GM12878 (cell line): ENCODE data around the gene ZNF618. TPM values are rescaled to one million over a fixed set of nuclear protein-coding genes. Genes with fewer than 3 reads are reported as not detected.

Experiments
- ATAC-seq: fragments of 200-7000 bp; cut with Tn5 transposase; 3 replicates; pipeline ENCODE4 v1.9.1; 2020; ENCODE audit warnings: mild to moderate bottlenecking, moderate library complexity
- BruUV-seq: library from RNA; stranded (reverse); fragments of 400-500 nt; replicated peaks from 2 replicates; lab custom pipeline; 2021; lab: Mats Ljungman, UMichigan
- CTCF ChIA-PET: fragments of 300-600 bp; sonication (Branson Sonifier 250); formaldehyde crosslinking; extraction: SDS; loops from one replicate; lab custom pipeline; 2021; ENCODE audit warnings: inconsistent platforms; lab: Yijun Ruan, JAX
- POLR2A ChIA-PET: fragments of 350-600 bp; formaldehyde crosslinking; extraction: SDS; loops from one replicate; lab custom pipeline; 2021; ENCODE audit warnings: inconsistent platforms; lab: Charles Lee
- RAD21 ChIA-PET: fragments of 300-600 bp; sonication (Branson Sonifier 250); formaldehyde crosslinking; loops from one replicate; lab custom pipeline; 2023; ENCODE audit warnings: antibody characterized with exemption; ENCODE audit not compliant: unreplicated experiment; lab: Charles Lee
- SMC1A ChIA-PET: fragments of 300-600 bp; sonication (Branson Sonifier 250); formaldehyde crosslinking; loops from one replicate; lab custom pipeline; 2023; ENCODE audit not compliant: unreplicated experiment, uncharacterized antibody; lab: Charles Lee
- DNase-seq: peaks from one replicate; pipeline ENCODE4 v3.0.0-alpha.2; 2011; ENCODE audit warnings: low read depth, low spot score
- FAIRE-seq: peaks from 3 replicates; lab custom pipeline; 2011; peaks lifted over from hg19 to GRCh38; lab: Jason Lieb, UNC
- H2AFZ ChIP-seq: 2 replicates; pipeline ENCODE4 v1.6.0; 2011; ENCODE audit warnings: low read depth, low read length, control low read depth; ENCODE audit not compliant: control insufficient read depth
- H3K27ac ChIP-seq: 2 replicates; pipeline ENCODE4 v1.5.1; 2011; ENCODE audit warnings: control low read depth; ENCODE audit not compliant: control insufficient read depth, insufficient read depth
- H3K27me3 ChIP-seq, 2 experiments: replicated peaks in 1 of 2; 2 replicates each; pipeline versions ENCODE4 v1.6.0 to v1.6.1; 2011; ENCODE audit warnings: low read length in 1 of 2; ENCODE audit not compliant: control insufficient read depth in 2 of 2, insufficient read depth in 2 of 2
- H3K36me3 ChIP-seq, 2 experiments: 2 replicates each; pipeline ENCODE4 v1.5.1; 2011; ENCODE audit warnings: low read length in 1 of 2; ENCODE audit not compliant: control insufficient read depth in 2 of 2, insufficient read depth in 2 of 2
- H3K4me1 ChIP-seq: 2 replicates; pipeline ENCODE4 v1.6.1; 2011; ENCODE audit warnings: mild to moderate bottlenecking, low read length, moderate library complexity, mixed read lengths; ENCODE audit not compliant: control insufficient read depth, insufficient read depth
- H3K4me2 ChIP-seq: 2 replicates; pipeline ENCODE4 v1.6.0; 2011; ENCODE audit warnings: control low read depth; ENCODE audit not compliant: control insufficient read depth, insufficient read depth
- H3K4me3 ChIP-seq: fragments of 200-600 bp; sonication (generic); 2 replicates; pipeline ENCODE4 v1.5.1; 2016
- H3K79me2 ChIP-seq: 2 replicates; pipeline ENCODE4 v1.6.0; 2011; ENCODE audit warnings: low read length; ENCODE audit not compliant: control insufficient read depth, insufficient read depth
- H3K9ac ChIP-seq: 2 replicates; pipeline ENCODE4 v1.8.0; 2011; ENCODE audit warnings: low read length, control low read depth, mixed read lengths; ENCODE audit not compliant: control insufficient read depth, insufficient read depth
- H3K9me3 ChIP-seq: replicated peaks from 3 replicates; pipeline ENCODE4 v1.5.1; 2011; ENCODE audit warnings: mild to moderate bottlenecking, low read length; ENCODE audit not compliant: control insufficient read depth, insufficient read depth
- H4K20me1 ChIP-seq: 2 replicates; pipeline ENCODE4 v1.6.0; 2011; ENCODE audit not compliant: control insufficient read depth, insufficient read depth
- CUX1 ChIP-seq: IDR thresholded peaks from 2 replicates; pipeline ENCODE4 v1.6.1; 2012; ENCODE audit warnings: improper control_type of control experiment, low read depth, low read length; ENCODE audit not compliant: insufficient replicate concordance
- WGBS: methylation state at CpG from one replicate; pipeline ENCODE4 v1.1.6; 2016; ENCODE audit warnings: low lambda C conversion rate; ENCODE audit not compliant: insufficient replicate concordance, insufficient coverage; ENCODE audit errors: missing lambda C conversion rate; 5-methylcytosine and 5-hydroxymethylcytosine counted together
- in situ Hi-C: fragments of 300-500 bp; cut with MboI; formaldehyde crosslinking; loops from 9 replicates; pipeline ENCODE4 v1.14.3; 2018; ENCODE audit warnings: mixed read lengths
- intact Hi-C: fragments of 100-400 bp; cut with micrococcal nuclease; formaldehyde crosslinking; loops from one replicate; pipeline ENCODE4 v1.14.2; 2022; ENCODE audit not compliant: unreplicated experiment
- polyA plus RNA-seq, 11 experiments: library from polyadenylated mRNA; depleted of rRNA in 4 of 11; unstranded in 6 of 11; stranded (reverse) in 5 of 11; fragments of >200 nt; fragmentation: Nextera tagmentation in 4 of 11; fragmentation: Illumina TruSeq in 1 of 11; extraction: Ambion mirVana in 4 of 11; extraction: Trizol in 1 of 11; gene quantifications; 1 replicate in 1 of 11; 2 replicates in 10 of 11; pipeline versions ENCODE4 v1.2.1 to v1.2.3, GENCODE V29; 2011 to 2016; ENCODE audit warnings: inconsistent platforms in 2 of 11, missing spikeins in 2 of 11, low read depth in 1 of 11
- total RNA-seq, 4 experiments: library from RNA; depleted of rRNA in 3 of 4; stranded (reverse); fragments of >200 nt in 3 of 4; fragmentation: Illumina TruSeq in 1 of 4; extraction: Trizol in 1 of 4; gene quantifications; 2 replicates each; pipeline versions ENCODE4 v1.2.1 to v1.2.3, GENCODE V29; 2013 to 2021

Gene ZNF618
- total and polyA plus RNA-seq, 10 of the 15 experiments (the other 5 are each of a cell fraction or from before 2014, with no cell fraction given): 0.01 to 0.24 (median 0.06) TPM; not detected in 2

- Histone ChIP-seq H3K27ac (no peak overlapping the region), H3K4me1 (no peaks in the 10 kb centered on the region), H3K4me3 (no peak overlapping the region), H2AFZ (no peak overlapping the region), H3K36me3 (no peaks in the 10 kb centered on the region), H3K4me2 (no peak overlapping the region), H3K9me3 (no peaks in the 10 kb centered on the region; the same call in 2 of the 3 replicates), H3K27me3 (no peaks in the 10 kb centered on the region), H3K9ac (no peak overlapping the region), H3K79me2 (no peaks in the 10 kb centered on the region), H4K20me1 (no peaks in the 10 kb centered on the region)
- SMC1A ChIA-PET: no interaction called here
- no peak for FAIRE-seq
- 44% methylated on average over 4 of the region's 4 CpGs for WGBS
- RAD21 ChIA-PET: no interaction called here
- POLR2A ChIA-PET: no interaction called here
- no TSS peak for BruUV-seq
- no peak for ATAC-seq
- CTCF ChIA-PET: interaction anchor here (0.6 kb wide), 1 partner anchor 1179 kb away, joined by 4 read pairs; no protein-coding TSS in a partner anchor
- in situ Hi-C loops (loop anchor here (25.0 kb wide), 1 partner anchor 564 kb away; the partner anchor contains the start of gene RGS3), intact Hi-C loops (no loop called here)
- TF ChIP-seq CUX1: no peak
- DNase-seq: no peak
Measured at GRCh38 chr9:114026335-114026734, 150.2 kb downstream of the ZNF618 start.
